HG03521 (cell line): ENCODE data around the gene DAW1.
"Not testable (repeated sequence)": the region's sequence is repeated elsewhere in the genome, so short reads cannot be mapped to it uniquely, and the experiment has no call there.

Source experiments
- ATAC-seq: cut with Tn5 transposase; IDR thresholded peaks from one replicate; pipeline ENCODE4 v1.9.1; 2021; ENCODE audit warnings: mild to moderate bottlenecking, moderate library complexity; ENCODE audit not compliant: unreplicated experiment

DAW1 gene

GRCh38 chr2:227908266-227909054, 37.0 kb downstream of the DAW1 start:
- no peak for ATAC-seq

GRCh38 chr2:227914362-227914761, 42.9 kb downstream of the DAW1 start:
- ATAC-seq: no peak

- no peak for ATAC-seq
Observed at GRCh38 chr2:227921648-227922047, 50.2 kb downstream of the DAW1 start.

GRCh38 chr2:227932001-227932400, 60.6 kb downstream of the DAW1 start:
- no peak for ATAC-seq

GRCh38 chr2:227932403-227932802, 61.0 kb downstream of the DAW1 start:
- ATAC-seq: no peak

- no peak for ATAC-seq
Observed at GRCh38 chr2:227933884-227934283, 62.5 kb downstream of the DAW1 start.

- not testable (repeated sequence) for ATAC-seq
Observed at GRCh38 chr2:227936249-227936648, 64.8 kb downstream of the DAW1 start.

GRCh38 chr2:227939271-227940027, 68.0 kb downstream of the DAW1 start:
- ATAC-seq: no peak

GRCh38 chr2:227942021-227942420, 70.6 kb downstream of the DAW1 start:
- peak; percentile 41 for ATAC-seq

GRCh38 chr2:227942965-227943364, 71.5 kb downstream of the DAW1 start:
- ATAC-seq: no peak

GRCh38 chr2:227960317-227960716, 88.9 kb downstream of the DAW1 start:
- no peak for ATAC-seq

GRCh38 chr2:227971619-227972230, 100.3 kb downstream of the DAW1 start:
- ATAC-seq: no peak

GRCh38 chr2:227973241-227973640, 101.8 kb downstream of the DAW1 start:
- no peak for ATAC-seq
